Neural cell (in vitro differentiated cells): ENCODE data around the gene TNRC6A.

ENCODE experiments used
- EP300 ChIP-seq: fragments of 450-650 bp; conservative IDR thresholded peaks from 2 replicates; pipeline ENCODE4 v1.6.1; 2014; ENCODE audit warnings: antibody characterized with exemption, mild to moderate bottlenecking, moderate library complexity; ENCODE audit not compliant: poor library complexity, severe bottlenecking
- EZH2 ChIP-seq: fragments of 200-600, 300-800 bp; shearing (Covaris generic), sonication (generic); IDR thresholded peaks from 2 replicates; pipeline ENCODE4 v1.6.1; 2014; ENCODE audit warnings: antibody characterized with exemption, low read length, borderline replicate concordance, mild to moderate bottlenecking; ENCODE audit not compliant: insufficient read depth, poor library complexity, severe bottlenecking
- POLR2AphosphoS5 ChIP-seq: IDR thresholded peaks from 2 replicates; pipeline ENCODE4 v1.6.1; 2012
- RAD21 ChIP-seq: fragments of 450-650 bp; conservative IDR thresholded peaks from 2 replicates; pipeline ENCODE4 v1.6.1; 2014; ENCODE audit warnings: antibody characterized with exemption, mild to moderate bottlenecking, moderate library complexity
- TAF1 ChIP-seq: IDR thresholded peaks from 2 replicates; pipeline ENCODE4 v1.6.1; 2012; ENCODE audit warnings: low read depth
- TF ChIP-seq, protein P1 (sequence below): fragments of 450-650 bp; IDR thresholded peaks from 2 replicates; pipeline ENCODE4 v1.5.1; 2014; ENCODE audit warnings: antibody characterized with exemption, mild to moderate bottlenecking, moderate library complexity; ENCODE audit not compliant: poor library complexity, severe bottlenecking
- TF ChIP-seq, protein P2 (sequence below): IDR thresholded peaks from 2 replicates; pipeline ENCODE4 v1.6.1; 2012; ENCODE audit warnings: borderline replicate concordance

DNA sequence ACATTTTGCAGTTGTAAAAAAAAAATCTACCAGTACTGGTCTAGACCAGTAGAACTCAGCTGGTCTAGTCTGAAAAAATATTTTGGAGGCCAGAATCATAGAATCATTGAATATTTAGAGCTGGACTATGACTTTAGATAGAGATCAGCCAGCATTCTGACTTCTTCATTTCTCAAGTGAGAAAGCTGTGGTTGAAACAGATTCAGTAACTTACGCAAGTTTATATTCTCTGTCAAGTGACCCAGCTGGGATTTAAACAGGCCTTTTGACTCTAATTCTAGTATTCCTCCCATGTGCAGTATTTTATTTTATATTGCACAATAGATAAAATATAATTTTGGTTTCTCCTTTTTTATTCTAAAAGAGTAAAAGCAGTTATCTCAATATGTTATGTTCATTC, 4.9 kb downstream of the TNRC6A start:
- TF ChIP-seq RAD21: no peak
- TF ChIP-seq, protein P1, sequence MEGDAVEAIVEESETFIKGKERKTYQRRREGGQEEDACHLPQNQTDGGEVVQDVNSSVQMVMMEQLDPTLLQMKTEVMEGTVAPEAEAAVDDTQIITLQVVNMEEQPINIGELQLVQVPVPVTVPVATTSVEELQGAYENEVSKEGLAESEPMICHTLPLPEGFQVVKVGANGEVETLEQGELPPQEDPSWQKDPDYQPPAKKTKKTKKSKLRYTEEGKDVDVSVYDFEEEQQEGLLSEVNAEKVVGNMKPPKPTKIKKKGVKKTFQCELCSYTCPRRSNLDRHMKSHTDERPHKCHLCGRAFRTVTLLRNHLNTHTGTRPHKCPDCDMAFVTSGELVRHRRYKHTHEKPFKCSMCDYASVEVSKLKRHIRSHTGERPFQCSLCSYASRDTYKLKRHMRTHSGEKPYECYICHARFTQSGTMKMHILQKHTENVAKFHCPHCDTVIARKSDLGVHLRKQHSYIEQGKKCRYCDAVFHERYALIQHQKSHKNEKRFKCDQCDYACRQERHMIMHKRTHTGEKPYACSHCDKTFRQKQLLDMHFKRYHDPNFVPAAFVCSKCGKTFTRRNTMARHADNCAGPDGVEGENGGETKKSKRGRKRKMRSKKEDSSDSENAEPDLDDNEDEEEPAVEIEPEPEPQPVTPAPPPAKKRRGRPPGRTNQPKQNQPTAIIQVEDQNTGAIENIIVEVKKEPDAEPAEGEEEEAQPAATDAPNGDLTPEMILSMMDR: no peak
- TF ChIP-seq, protein P2, sequence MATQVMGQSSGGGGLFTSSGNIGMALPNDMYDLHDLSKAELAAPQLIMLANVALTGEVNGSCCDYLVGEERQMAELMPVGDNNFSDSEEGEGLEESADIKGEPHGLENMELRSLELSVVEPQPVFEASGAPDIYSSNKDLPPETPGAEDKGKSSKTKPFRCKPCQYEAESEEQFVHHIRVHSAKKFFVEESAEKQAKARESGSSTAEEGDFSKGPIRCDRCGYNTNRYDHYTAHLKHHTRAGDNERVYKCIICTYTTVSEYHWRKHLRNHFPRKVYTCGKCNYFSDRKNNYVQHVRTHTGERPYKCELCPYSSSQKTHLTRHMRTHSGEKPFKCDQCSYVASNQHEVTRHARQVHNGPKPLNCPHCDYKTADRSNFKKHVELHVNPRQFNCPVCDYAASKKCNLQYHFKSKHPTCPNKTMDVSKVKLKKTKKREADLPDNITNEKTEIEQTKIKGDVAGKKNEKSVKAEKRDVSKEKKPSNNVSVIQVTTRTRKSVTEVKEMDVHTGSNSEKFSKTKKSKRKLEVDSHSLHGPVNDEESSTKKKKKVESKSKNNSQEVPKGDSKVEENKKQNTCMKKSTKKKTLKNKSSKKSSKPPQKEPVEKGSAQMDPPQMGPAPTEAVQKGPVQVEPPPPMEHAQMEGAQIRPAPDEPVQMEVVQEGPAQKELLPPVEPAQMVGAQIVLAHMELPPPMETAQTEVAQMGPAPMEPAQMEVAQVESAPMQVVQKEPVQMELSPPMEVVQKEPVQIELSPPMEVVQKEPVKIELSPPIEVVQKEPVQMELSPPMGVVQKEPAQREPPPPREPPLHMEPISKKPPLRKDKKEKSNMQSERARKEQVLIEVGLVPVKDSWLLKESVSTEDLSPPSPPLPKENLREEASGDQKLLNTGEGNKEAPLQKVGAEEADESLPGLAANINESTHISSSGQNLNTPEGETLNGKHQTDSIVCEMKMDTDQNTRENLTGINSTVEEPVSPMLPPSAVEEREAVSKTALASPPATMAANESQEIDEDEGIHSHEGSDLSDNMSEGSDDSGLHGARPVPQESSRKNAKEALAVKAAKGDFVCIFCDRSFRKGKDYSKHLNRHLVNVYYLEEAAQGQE: no peak
- TF ChIP-seq POLR2AphosphoS5: no peak
- TF ChIP-seq TAF1: no peak
- TF ChIP-seq EZH2: no peak
- no peak for TF ChIP-seq EP300
